HepG2 (cell line): ENCODE results near the gene DRAXIN. TPM values are rescaled to one million over a fixed set of nuclear protein-coding genes. Genes with fewer than 3 reads are reported as not detected.

Experiments
- ATAC-seq: fragments of 200-7000 bp; cut with Tn5 transposase; 3 replicates; pipeline ENCODE4 v1.9.1; 2020; ENCODE audit warnings: mild to moderate bottlenecking, moderate library complexity
- BruUV-seq: library from RNA; stranded (reverse); fragments of 400-500 nt; replicated peaks from 2 replicates; lab custom pipeline; 2021; lab: Mats Ljungman, UMichigan
- CTCF ChIA-PET: fragments of 300-600 bp; formaldehyde crosslinking; extraction: SDS; loops from one replicate; lab custom pipeline; 2021; ENCODE audit warnings: low total read pairs, inconsistent platforms, low intra/inter-chr PET ratio; lab: Yijun Ruan, JAX
- POLR2A ChIA-PET: fragments of 350-600 bp; sonication (Branson Sonifier 250); formaldehyde crosslinking; loops from one replicate; lab custom pipeline; 2020; ENCODE audit warnings: antibody characterized with exemption, inconsistent platforms; lab: Yijun Ruan, JAX
- DNase-seq: peaks from one replicate; pipeline ENCODE4 v3.0.0-alpha.2; 2015; ENCODE audit warnings: low spot score
- FAIRE-seq: peaks from 3 replicates; lab custom pipeline; 2011; peaks lifted over from hg19 to GRCh38; lab: Jason Lieb, UNC
- H2AFZ ChIP-seq: one replicate; pipeline ENCODE4 v1.6.1; 2011; ENCODE audit warnings: low read length, inconsistent platforms
- H3K27ac ChIP-seq: fragments of 300-600 bp; 3 replicates; pipeline ENCODE4 v1.8.0; 2011; ENCODE audit warnings: mixed run types, mild to moderate bottlenecking, mixed read lengths, low read length, inconsistent platforms; ENCODE audit not compliant: insufficient read depth; ENCODE audit errors: extremely low read length
- H3K27me3 ChIP-seq, 2 experiments: fragments of 200-600 bp in 1 of 2; 2 replicates in 1 of 2; 3 replicates in 1 of 2; pipeline versions ENCODE4 v1.6.0 to v1.8.0; 2011; ENCODE audit warnings: low read length in 2 of 2, mild to moderate bottlenecking in 2 of 2, moderate library complexity in 2 of 2, inconsistent platforms in 1 of 2; ENCODE audit not compliant: insufficient read depth in 2 of 2, control insufficient read depth in 1 of 2
- H3K36me3 ChIP-seq, 2 experiments: fragments of 200-600 bp in 1 of 2; replicated peaks in 1 of 2; 2 replicates in 1 of 2; 3 replicates in 1 of 2; pipeline versions ENCODE4 v1.5.1 to v1.8.0; 2011; ENCODE audit warnings: low read length in 2 of 2, inconsistent platforms in 1 of 2; ENCODE audit not compliant: insufficient read depth in 2 of 2, control insufficient read depth in 1 of 2
- H3K4me1 ChIP-seq: 2 replicates; pipeline ENCODE4 v1.5.1; 2012; ENCODE audit warnings: low read length, inconsistent platforms; ENCODE audit not compliant: insufficient read depth
- H3K4me2 ChIP-seq: 2 replicates; pipeline ENCODE4 v1.6.0; 2011; ENCODE audit warnings: low read depth, low read length, inconsistent platforms
- H3K4me3 ChIP-seq, 3 experiments: fragments of 200-600 bp in 1 of 3; sonication (generic), shearing (Covaris generic) in 1 of 3; replicated peaks in 1 of 3; 2 replicates each; pipeline ENCODE4 v1.5.1; 2011 to 2016; ENCODE audit warnings: low read length in 3 of 3, inconsistent platforms in 2 of 3, low read depth in 2 of 3, mild to moderate bottlenecking in 2 of 3, control low read depth in 1 of 3, mixed read lengths in 1 of 3; ENCODE audit not compliant: insufficient read depth in 1 of 3
- H3K79me2 ChIP-seq: one replicate; pipeline ENCODE4 v1.6.1; 2011; ENCODE audit warnings: low read length, inconsistent platforms; ENCODE audit not compliant: insufficient read depth
- H3K9ac ChIP-seq: 2 replicates; pipeline ENCODE4 v1.6.0; 2011; ENCODE audit warnings: mild to moderate bottlenecking, low read depth, low read length, inconsistent platforms; ENCODE audit not compliant: insufficient read depth
- H3K9me3 ChIP-seq: 2 replicates; pipeline ENCODE4 v1.5.1; 2012; ENCODE audit warnings: mild to moderate bottlenecking, low read length
- H4K20me1 ChIP-seq: 2 replicates; pipeline ENCODE4 v1.6.0; 2011; ENCODE audit warnings: inconsistent platforms, mild to moderate bottlenecking, low read length, moderate library complexity; ENCODE audit not compliant: insufficient read depth
- CTCF ChIP-seq: sonication (generic); formaldehyde crosslinking; IDR thresholded peaks from 2 replicates; pipeline ENCODE4 v1.5.0; 2020; ENCODE audit warnings: mild to moderate bottlenecking, missing genetic modification reagents, moderate library complexity
- RAD21 ChIP-seq: fragments of 450-650 bp; formaldehyde crosslinking; IDR thresholded peaks from 2 replicates; pipeline ENCODE4 v1.5.0; 2020; ENCODE audit warnings: mild to moderate bottlenecking
- SMC3 ChIP-seq: IDR thresholded peaks from 2 replicates; pipeline ENCODE4 v1.6.1; 2011; ENCODE audit warnings: low read length, improper control_type of control experiment
- STAG1 ChIP-seq: sonication (generic); formaldehyde crosslinking; IDR thresholded peaks from 2 replicates; pipeline ENCODE4 v1.4.0; 2020; ENCODE audit warnings: missing genetic modification reagents
- ZIK1 ChIP-seq: sonication (generic); formaldehyde crosslinking; IDR thresholded peaks from 2 replicates; pipeline ENCODE4 v1.5.0; 2020; ENCODE audit warnings: mild to moderate bottlenecking, low read depth, missing genetic modification reagents, borderline replicate concordance
- ZNF629 ChIP-seq: sonication (generic); formaldehyde crosslinking; conservative IDR thresholded peaks from 2 replicates; pipeline ENCODE4 v1.5.0; 2020; ENCODE audit warnings: missing genetic modification reagents
- WGBS: methylation state at CpG from one replicate; pipeline ENCODE4 v1.1.6; 2017; ENCODE audit warnings: low lambda C conversion rate; 5-methylcytosine and 5-hydroxymethylcytosine counted together
- in situ Hi-C: cut with HindIII; loops from 2 replicates; pipeline ENCODE4 v1.10.0; 2017; ENCODE audit warnings: low pct_unique_long_range_greater_than_20kb; ENCODE audit not compliant: extremely low pct_ligation_motif_present
- intact Hi-C: fragments of 100-400 bp; cut with micrococcal nuclease; formaldehyde crosslinking; loops from one replicate; pipeline ENCODE4 v1.10.0; 2022; ENCODE audit not compliant: unreplicated experiment
- polyA plus RNA-seq, 8 experiments: library from polyadenylated mRNA; depleted of rRNA in 3 of 8; stranded (reverse) in 7 of 8; unstranded in 1 of 8; fragments of >200 nt; fragmentation: Illumina TruSeq in 4 of 8; extraction: Trizol in 4 of 8; gene quantifications; 2 replicates each; pipeline versions ENCODE4 v1.2.1 to v1.2.3, GENCODE V29; 2011 to 2016; ENCODE audit warnings: low read depth in 4 of 8, missing spikeins in 1 of 8, mixed read lengths in 1 of 8; ENCODE audit not compliant: insufficient read depth in 1 of 8
- total RNA-seq, 5 experiments: library from RNA; depleted of rRNA; stranded (reverse); fragments of >200 nt; fragmentation: Illumina TruSeq; extraction: Trizol; gene quantifications; 2 replicates each; pipeline ENCODE4 v1.2.3, GENCODE V29; 2016; ENCODE audit warnings: low read depth in 1 of 5
- TF ChIP-seq, protein P1 (sequence below): sonication (generic); formaldehyde crosslinking; IDR thresholded peaks from 2 replicates; pipeline ENCODE4 v1.5.1; 2020; ENCODE audit warnings: mild to moderate bottlenecking, missing genetic modification reagents, moderate library complexity
- TF ChIP-seq, protein P2 (sequence below), 2 experiments: sonication (generic) in 1 of 2; formaldehyde crosslinking in 1 of 2; IDR thresholded peaks; 2 replicates each; pipeline versions ENCODE4 v1.5.1 to v1.6.1; 2011 to 2020; ENCODE audit warnings: borderline replicate concordance in 1 of 2, low read depth in 1 of 2, low read length in 1 of 2, mild to moderate bottlenecking in 1 of 2, missing genetic modification reagents in 1 of 2, moderate library complexity in 1 of 2
- TF ChIP-seq, protein P3 (sequence below): sonication (generic); formaldehyde crosslinking; IDR thresholded peaks from 2 replicates; pipeline ENCODE4 v1.5.1; 2020; ENCODE audit warnings: mild to moderate bottlenecking, missing genetic modification reagents, borderline replicate concordance

The DRAXIN gene
- total and polyA plus RNA-seq, 2 of the 13 experiments (the other 11 are each of a cell fraction or from before 2014, with no cell fraction given) = 0.02 TPM; not detected in 1

GRCh38 chr1:11749203-11749689, 57.7 kb downstream of the DRAXIN start:
- Histone ChIP-seq H3K9ac (no peak overlapping the region), H4K20me1 (no peaks in the 10 kb centered on the region), H3K27me3 (no peaks in the 10 kb centered on the region), H2AFZ (no peak overlapping the region), H3K36me3 (peaks cover 1 to 4% of the 10 kb centered on the region in 2 experiments; a peak in 2 of 5 replicates), H3K9me3 (no peaks in the 10 kb centered on the region), H3K4me1 (peaks cover 10% of the 10 kb centered on the region; the same call in 1 of the 2 replicates), H3K4me2 (no peak overlapping the region), H3K27ac (no peak overlapping the region), H3K79me2 (no peaks in the 10 kb centered on the region), H3K4me3 (no peak overlapping the region)
- ATAC-seq (peak; percentile 84), FAIRE-seq (peak; percentile 49), DNase-seq (peak; percentile 44)
- POLR2A ChIA-PET = interaction anchor here (1.2 kb wide), 1 partner anchor 104 kb away, joined by 3 read pairs; no protein-coding TSS in a partner anchor
- intact Hi-C loops (no loop called here), in situ Hi-C loops (no loop called here)
- CTCF ChIA-PET = no interaction called here
- 42% methylated on average over 2 of the region's 9 CpGs for WGBS
- no TSS peak for BruUV-seq
- TF ChIP-seq, protein P1, sequence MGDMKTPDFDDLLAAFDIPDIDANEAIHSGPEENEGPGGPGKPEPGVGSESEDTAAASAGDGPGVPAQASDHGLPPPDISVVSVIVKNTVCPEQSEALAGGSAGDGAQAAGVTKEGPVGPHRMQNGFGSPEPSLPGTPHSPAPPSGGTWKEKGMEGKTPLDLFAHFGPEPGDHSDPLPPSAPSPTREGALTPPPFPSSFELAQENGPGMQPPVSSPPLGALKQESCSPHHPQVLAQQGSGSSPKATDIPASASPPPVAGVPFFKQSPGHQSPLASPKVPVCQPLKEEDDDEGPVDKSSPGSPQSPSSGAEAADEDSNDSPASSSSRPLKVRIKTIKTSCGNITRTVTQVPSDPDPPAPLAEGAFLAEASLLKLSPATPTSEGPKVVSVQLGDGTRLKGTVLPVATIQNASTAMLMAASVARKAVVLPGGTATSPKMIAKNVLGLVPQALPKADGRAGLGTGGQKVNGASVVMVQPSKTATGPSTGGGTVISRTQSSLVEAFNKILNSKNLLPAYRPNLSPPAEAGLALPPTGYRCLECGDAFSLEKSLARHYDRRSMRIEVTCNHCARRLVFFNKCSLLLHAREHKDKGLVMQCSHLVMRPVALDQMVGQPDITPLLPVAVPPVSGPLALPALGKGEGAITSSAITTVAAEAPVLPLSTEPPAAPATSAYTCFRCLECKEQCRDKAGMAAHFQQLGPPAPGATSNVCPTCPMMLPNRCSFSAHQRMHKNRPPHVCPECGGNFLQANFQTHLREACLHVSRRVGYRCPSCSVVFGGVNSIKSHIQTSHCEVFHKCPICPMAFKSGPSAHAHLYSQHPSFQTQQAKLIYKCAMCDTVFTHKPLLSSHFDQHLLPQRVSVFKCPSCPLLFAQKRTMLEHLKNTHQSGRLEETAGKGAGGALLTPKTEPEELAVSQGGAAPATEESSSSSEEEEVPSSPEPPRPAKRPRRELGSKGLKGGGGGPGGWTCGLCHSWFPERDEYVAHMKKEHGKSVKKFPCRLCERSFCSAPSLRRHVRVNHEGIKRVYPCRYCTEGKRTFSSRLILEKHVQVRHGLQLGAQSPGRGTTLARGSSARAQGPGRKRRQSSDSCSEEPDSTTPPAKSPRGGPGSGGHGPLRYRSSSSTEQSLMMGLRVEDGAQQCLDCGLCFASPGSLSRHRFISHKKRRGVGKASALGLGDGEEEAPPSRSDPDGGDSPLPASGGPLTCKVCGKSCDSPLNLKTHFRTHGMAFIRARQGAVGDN = peak; percentile 34; the same call in 1 of the 2 replicates
- peak; percentile 68 for TF ChIP-seq RAD21
- peak; percentile 77 for TF ChIP-seq STAG1 (CRISPR knock-in tag)
- TF ChIP-seq, protein P2, sequence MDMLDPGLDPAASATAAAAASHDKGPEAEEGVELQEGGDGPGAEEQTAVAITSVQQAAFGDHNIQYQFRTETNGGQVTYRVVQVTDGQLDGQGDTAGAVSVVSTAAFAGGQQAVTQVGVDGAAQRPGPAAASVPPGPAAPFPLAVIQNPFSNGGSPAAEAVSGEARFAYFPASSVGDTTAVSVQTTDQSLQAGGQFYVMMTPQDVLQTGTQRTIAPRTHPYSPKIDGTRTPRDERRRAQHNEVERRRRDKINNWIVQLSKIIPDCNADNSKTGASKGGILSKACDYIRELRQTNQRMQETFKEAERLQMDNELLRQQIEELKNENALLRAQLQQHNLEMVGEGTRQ (IDR thresholded peaks at IDR 0.05; ENCODE audit: low read depth, low read length) = 0 out of 2 replicates have a peak, but pooled peaks have one; percentile 6
- TF ChIP-seq, protein P2 (CRISPR knock-in tag; IDR thresholded peaks at IDR 0.05; ENCODE audit: borderline replicate concordance) = no peak
- TF ChIP-seq, protein P3, sequence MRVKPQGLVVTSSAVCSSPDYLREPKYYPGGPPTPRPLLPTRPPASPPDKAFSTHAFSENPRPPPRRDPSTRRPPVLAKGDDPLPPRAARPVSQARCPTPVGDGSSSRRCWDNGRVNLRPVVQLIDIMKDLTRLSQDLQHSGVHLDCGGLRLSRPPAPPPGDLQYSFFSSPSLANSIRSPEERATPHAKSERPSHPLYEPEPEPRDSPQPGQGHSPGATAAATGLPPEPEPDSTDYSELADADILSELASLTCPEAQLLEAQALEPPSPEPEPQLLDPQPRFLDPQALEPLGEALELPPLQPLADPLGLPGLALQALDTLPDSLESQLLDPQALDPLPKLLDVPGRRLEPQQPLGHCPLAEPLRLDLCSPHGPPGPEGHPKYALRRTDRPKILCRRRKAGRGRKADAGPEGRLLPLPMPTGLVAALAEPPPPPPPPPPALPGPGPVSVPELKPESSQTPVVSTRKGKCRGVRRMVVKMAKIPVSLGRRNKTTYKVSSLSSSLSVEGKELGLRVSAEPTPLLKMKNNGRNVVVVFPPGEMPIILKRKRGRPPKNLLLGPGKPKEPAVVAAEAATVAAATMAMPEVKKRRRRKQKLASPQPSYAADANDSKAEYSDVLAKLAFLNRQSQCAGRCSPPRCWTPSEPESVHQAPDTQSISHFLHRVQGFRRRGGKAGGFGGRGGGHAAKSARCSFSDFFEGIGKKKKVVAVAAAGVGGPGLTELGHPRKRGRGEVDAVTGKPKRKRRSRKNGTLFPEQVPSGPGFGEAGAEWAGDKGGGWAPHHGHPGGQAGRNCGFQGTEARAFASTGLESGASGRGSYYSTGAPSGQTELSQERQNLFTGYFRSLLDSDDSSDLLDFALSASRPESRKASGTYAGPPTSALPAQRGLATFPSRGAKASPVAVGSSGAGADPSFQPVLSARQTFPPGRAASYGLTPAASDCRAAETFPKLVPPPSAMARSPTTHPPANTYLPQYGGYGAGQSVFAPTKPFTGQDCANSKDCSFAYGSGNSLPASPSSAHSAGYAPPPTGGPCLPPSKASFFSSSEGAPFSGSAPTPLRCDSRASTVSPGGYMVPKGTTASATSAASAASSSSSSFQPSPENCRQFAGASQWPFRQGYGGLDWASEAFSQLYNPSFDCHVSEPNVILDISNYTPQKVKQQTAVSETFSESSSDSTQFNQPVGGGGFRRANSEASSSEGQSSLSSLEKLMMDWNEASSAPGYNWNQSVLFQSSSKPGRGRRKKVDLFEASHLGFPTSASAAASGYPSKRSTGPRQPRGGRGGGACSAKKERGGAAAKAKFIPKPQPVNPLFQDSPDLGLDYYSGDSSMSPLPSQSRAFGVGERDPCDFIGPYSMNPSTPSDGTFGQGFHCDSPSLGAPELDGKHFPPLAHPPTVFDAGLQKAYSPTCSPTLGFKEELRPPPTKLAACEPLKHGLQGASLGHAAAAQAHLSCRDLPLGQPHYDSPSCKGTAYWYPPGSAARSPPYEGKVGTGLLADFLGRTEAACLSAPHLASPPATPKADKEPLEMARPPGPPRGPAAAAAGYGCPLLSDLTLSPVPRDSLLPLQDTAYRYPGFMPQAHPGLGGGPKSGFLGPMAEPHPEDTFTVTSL = no peak
- TF ChIP-seq CTCF = peak; percentile 73
- peak; percentile 23; the same call in 1 of the 2 replicates for TF ChIP-seq SMC3
- TF ChIP-seq ZNF629 = peak; percentile 68
- no peak for TF ChIP-seq ZIK1 (CRISPR knock-in tag)
